HCT116 (cell line): Measurements from ENCODE around the gene NEU4. TPM values are rescaled to one million over a fixed set of nuclear protein-coding genes. Genes with fewer than 3 reads are reported as not detected.

Source experiments
- ATAC-seq: fragments of 200-7000 bp; cut with Tn5 transposase; 2 replicates; pipeline ENCODE4 v1.9.1; 2020; ENCODE audit warnings: mild to moderate bottlenecking, moderate library complexity
- BruUV-seq: library from RNA; stranded (reverse); fragments of 400-500 nt; replicated peaks from 2 replicates; lab custom pipeline; 2021; lab: Mats Ljungman, UMichigan
- CTCF ChIA-PET: fragments of 300-600 bp; sonication (Branson Sonifier 250); formaldehyde crosslinking; loops from one replicate; lab custom pipeline; 2021; ENCODE audit warnings: antibody characterized with exemption; lab: Charles Lee
- POLR2A ChIA-PET: fragments of 300-600, 350-600 bp; sonication (Branson Sonifier 250); formaldehyde crosslinking; loops from one replicate; lab custom pipeline; 2021; ENCODE audit warnings: antibody characterized with exemption; lab: Charles Lee
- RAD21 ChIA-PET, 2 experiments: fragments of 300-600 bp; sonication (Branson Sonifier 250); formaldehyde crosslinking; loops; one replicate each; lab custom pipeline; 2023; ENCODE audit warnings: low total read pairs in 2 of 2; ENCODE audit not compliant: uncharacterized antibody in 2 of 2, unreplicated experiment in 2 of 2, low non-redundant PET in 1 of 2; lab: Charles Lee
- DNase-seq: peaks from one replicate; pipeline ENCODE4 v3.0.0-alpha.2; 2010; ENCODE audit warnings: low read depth, low spot score
- H2AFZ ChIP-seq: fragments of 200-600 bp; shearing (Covaris generic), sonication (generic); 2 replicates; pipeline ENCODE4 v1.6.1; 2017; ENCODE audit warnings: low read depth, mixed run types, mixed read lengths, antibody characterized with exemption, low read length; ENCODE audit not compliant: poor library complexity, severe bottlenecking
- H3K27ac ChIP-seq: 2 replicates; pipeline ENCODE4 v1.5.1; 2012; ENCODE audit warnings: low read depth, low read length
- H3K27me3 ChIP-seq: fragments of 200-600 bp; sonication (generic); 2 replicates; pipeline ENCODE4 v1.6.1; 2016; ENCODE audit warnings: mixed run types, low read length, mixed read lengths; ENCODE audit not compliant: insufficient read depth
- H3K36me3 ChIP-seq, 2 experiments: fragments of 200-500 bp in 1 of 2; fragments of 200-600 bp in 1 of 2; sonication (Bioruptor generic) in 1 of 2; sonication (generic) in 1 of 2; 2 replicates each; pipeline versions ENCODE4 v1.5.1 to v1.6.1; 2014 to 2016; ENCODE audit warnings: low read length in 2 of 2, inconsistent platforms in 1 of 2, mixed read lengths in 1 of 2, mixed run types in 1 of 2; ENCODE audit not compliant: insufficient read depth in 2 of 2, control insufficient read depth in 1 of 2
- H3K4me1 ChIP-seq, 2 experiments: fragments of 200-600 bp in 1 of 2; sonication (generic) in 1 of 2; 2 replicates each; pipeline versions ENCODE4 v1.5.1 to v1.6.1; 2012 to 2017; ENCODE audit warnings: low read length in 2 of 2, inconsistent platforms in 1 of 2, mild to moderate bottlenecking in 1 of 2, mixed read lengths in 1 of 2, mixed run types in 1 of 2, moderate library complexity in 1 of 2; ENCODE audit not compliant: insufficient read depth in 2 of 2, control insufficient read depth in 1 of 2
- H3K4me2 ChIP-seq: fragments of 200-600 bp; sonication (generic); 2 replicates; pipeline ENCODE4 v1.6.1; 2017; ENCODE audit warnings: mixed run types, low read length, mixed read lengths
- H3K4me3 ChIP-seq, 2 experiments: fragments of 200-600 bp in 1 of 2; sonication (generic) in 1 of 2; replicated peaks in 1 of 2; 2 replicates each; pipeline ENCODE4 v1.5.1; 2011 to 2016; ENCODE audit warnings: low read length in 2 of 2, control low read depth in 1 of 2, low read depth in 1 of 2, mild to moderate bottlenecking in 1 of 2, mixed read lengths in 1 of 2, mixed run types in 1 of 2
- H3K79me2 ChIP-seq: fragments of 200-600 bp; sonication (generic); 2 replicates; pipeline ENCODE4 v1.6.1; 2017; ENCODE audit warnings: mild to moderate bottlenecking, mixed run types, low read length, moderate library complexity, mixed read lengths; ENCODE audit not compliant: insufficient read depth
- H3K9ac ChIP-seq: fragments of 200-600 bp; sonication (generic); 2 replicates; pipeline ENCODE4 v1.6.1; 2016; ENCODE audit warnings: low read length, mixed read lengths
- H3K9me2 ChIP-seq: fragments of 200-600 bp; sonication (generic), shearing (Covaris generic); 2 replicates; pipeline ENCODE4 v1.6.1; 2017; ENCODE audit warnings: mixed run types, mild to moderate bottlenecking, moderate library complexity; ENCODE audit not compliant: insufficient read depth
- H3K9me3 ChIP-seq, 2 experiments: fragments of 200-500 bp in 1 of 2; fragments of 200-600 bp in 1 of 2; sonication (Bioruptor generic) in 1 of 2; sonication (generic) in 1 of 2; 2 replicates each; pipeline ENCODE4 v1.6.1; 2014 to 2017; ENCODE audit warnings: low read length in 2 of 2, mixed read lengths in 2 of 2, inconsistent platforms in 1 of 2, low read depth in 1 of 2, mild to moderate bottlenecking in 1 of 2, mixed run types in 1 of 2, moderate library complexity in 1 of 2; ENCODE audit not compliant: control insufficient read depth in 1 of 2, insufficient read depth in 1 of 2
- H4K20me1 ChIP-seq: fragments of 200-600 bp; sonication (generic), shearing (Covaris generic); 2 replicates; pipeline ENCODE4 v1.6.1; 2017; ENCODE audit warnings: mixed run types, mild to moderate bottlenecking, moderate library complexity; ENCODE audit not compliant: insufficient read depth
- CBX3 ChIP-seq: IDR thresholded peaks from 2 replicates; pipeline ENCODE4 v1.6.1; 2012; ENCODE audit warnings: low read depth
- CEBPB ChIP-seq: IDR thresholded peaks from 2 replicates; pipeline ENCODE4 v1.6.1; 2012; ENCODE audit warnings: low read depth
- EGR1 ChIP-seq: IDR thresholded peaks from 2 replicates; pipeline ENCODE4 v1.6.1; 2012; ENCODE audit warnings: low read depth
- JUND ChIP-seq: IDR thresholded peaks from 2 replicates; pipeline ENCODE4 v1.6.1; 2012
- POLR2A ChIP-seq: IDR thresholded peaks from 2 replicates; pipeline ENCODE4 v1.7.0; 2011; ENCODE audit warnings: borderline replicate concordance; ENCODE audit not compliant: insufficient read depth, insufficient read length; ENCODE audit errors: extremely low read depth
- RAD21 ChIP-seq: IDR thresholded peaks from 2 replicates; pipeline ENCODE4 v1.6.1; 2012; ENCODE audit warnings: low read depth, mild to moderate bottlenecking
- SIN3A ChIP-seq: IDR thresholded peaks from 2 replicates; pipeline ENCODE4 v1.6.1; 2012; ENCODE audit warnings: low read depth
- SP1 ChIP-seq: IDR thresholded peaks from 2 replicates; pipeline ENCODE4 v1.6.1; 2012; ENCODE audit warnings: low read depth
- SRF ChIP-seq: IDR thresholded peaks from 2 replicates; pipeline ENCODE4 v1.6.1; 2012; ENCODE audit warnings: low read depth
- YY1 ChIP-seq: IDR thresholded peaks from 2 replicates; pipeline ENCODE4 v1.6.1; 2011; ENCODE audit warnings: low read length, low read depth, moderate library complexity, mild to moderate bottlenecking; ENCODE audit not compliant: insufficient replicate concordance; ENCODE audit errors: extremely low read depth
- intact Hi-C: fragments of 100-400 bp; cut with micrococcal nuclease; formaldehyde crosslinking; loops from 2 replicates; pipeline ENCODE4 v1.10.0; 2022
- total RNA-seq: library from RNA; stranded (reverse); gene quantifications from one replicate; pipeline ENCODE4 v1.2.1, GENCODE V29; 2021; ENCODE audit not compliant: unreplicated experiment
- TF ChIP-seq, protein P1 (sequence below): IDR thresholded peaks from 2 replicates; pipeline ENCODE4 v1.6.1; 2012
- TF ChIP-seq, protein P2 (sequence below): IDR thresholded peaks from 2 replicates; pipeline ENCODE4 v1.6.1; 2012; ENCODE audit warnings: low read depth
- TF ChIP-seq, protein P3 (sequence below): IDR thresholded peaks from 2 replicates; pipeline ENCODE4 v1.6.1; 2011; ENCODE audit warnings: mild to moderate bottlenecking, low read length, moderate library complexity; ENCODE audit not compliant: insufficient replicate concordance; ENCODE audit errors: extremely low read depth

The NEU4 gene
- total RNA-seq, 1 experiment from 2014 or later, result 0.34 TPM

DNA sequence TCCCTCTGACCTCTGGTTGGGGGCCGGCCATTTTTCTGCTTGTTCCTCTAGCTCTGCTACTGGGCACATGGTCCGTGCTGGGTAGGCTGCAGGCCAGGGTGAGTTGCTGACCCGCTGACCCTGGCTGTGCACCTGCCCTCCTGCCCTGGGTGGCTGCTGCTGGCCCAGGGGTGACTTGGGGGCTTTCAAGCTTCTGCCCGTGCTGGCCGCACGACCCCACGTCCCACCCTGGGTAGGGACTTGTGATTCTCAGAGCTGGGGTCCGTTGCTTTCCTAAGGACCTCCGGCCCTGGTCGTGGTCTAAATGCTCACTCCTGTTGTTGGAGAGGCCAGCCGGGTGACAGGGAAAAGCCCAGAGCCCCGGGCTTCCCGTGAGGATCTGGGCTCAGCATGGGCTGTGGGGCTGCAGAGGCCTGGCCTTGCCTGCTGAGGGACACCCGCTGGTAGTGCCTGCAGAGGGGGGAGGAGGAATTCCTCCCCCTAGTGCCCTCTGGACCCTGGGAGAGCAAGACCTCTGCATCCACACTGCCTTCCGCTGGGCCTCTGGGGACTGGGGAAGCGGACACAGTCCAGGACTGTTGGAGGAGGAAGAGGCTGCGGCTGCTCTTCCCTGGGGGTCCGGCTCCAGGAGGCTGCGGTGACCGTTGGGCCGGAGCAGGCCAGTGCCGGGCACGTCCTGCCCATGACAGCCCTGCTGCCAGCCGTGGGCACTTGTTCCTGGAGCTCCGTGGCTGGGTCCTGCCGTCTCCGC lies 38.6 kb upstream of the NEU4 start:
- H3K4me2 ChIP-seq, result no peak overlapping the region
- H3K4me1 ChIP-seq, result peaks cover 11 to 16% of the 10 kb centered on the region in 2 experiments
- no peak overlapping the region for H3K4me3 ChIP-seq
- H3K79me2 ChIP-seq, result no peaks in the 10 kb centered on the region
- intact Hi-C loops, result no loop called here
- ChIA-PET RAD21 (no interaction called here), POLR2A (no interaction called here), CTCF (no interaction called here)
- no peaks in the 10 kb centered on the region for H3K36me3 ChIP-seq
- H3K9ac ChIP-seq, result no peak overlapping the region
- no TSS peak for BruUV-seq
- no peak for TF ChIP-seq CEBPB
- no peak for TF ChIP-seq SRF
- no peak for TF ChIP-seq YY1
- TF ChIP-seq JUND, result no peak
- TF ChIP-seq POLR2A, result no peak
- TF ChIP-seq SP1, result no peak
- no peak for TF ChIP-seq EGR1
- TF ChIP-seq, protein P1, sequence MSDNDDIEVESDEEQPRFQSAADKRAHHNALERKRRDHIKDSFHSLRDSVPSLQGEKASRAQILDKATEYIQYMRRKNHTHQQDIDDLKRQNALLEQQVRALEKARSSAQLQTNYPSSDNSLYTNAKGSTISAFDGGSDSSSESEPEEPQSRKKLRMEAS, result no peak
- TF ChIP-seq, protein P2, sequence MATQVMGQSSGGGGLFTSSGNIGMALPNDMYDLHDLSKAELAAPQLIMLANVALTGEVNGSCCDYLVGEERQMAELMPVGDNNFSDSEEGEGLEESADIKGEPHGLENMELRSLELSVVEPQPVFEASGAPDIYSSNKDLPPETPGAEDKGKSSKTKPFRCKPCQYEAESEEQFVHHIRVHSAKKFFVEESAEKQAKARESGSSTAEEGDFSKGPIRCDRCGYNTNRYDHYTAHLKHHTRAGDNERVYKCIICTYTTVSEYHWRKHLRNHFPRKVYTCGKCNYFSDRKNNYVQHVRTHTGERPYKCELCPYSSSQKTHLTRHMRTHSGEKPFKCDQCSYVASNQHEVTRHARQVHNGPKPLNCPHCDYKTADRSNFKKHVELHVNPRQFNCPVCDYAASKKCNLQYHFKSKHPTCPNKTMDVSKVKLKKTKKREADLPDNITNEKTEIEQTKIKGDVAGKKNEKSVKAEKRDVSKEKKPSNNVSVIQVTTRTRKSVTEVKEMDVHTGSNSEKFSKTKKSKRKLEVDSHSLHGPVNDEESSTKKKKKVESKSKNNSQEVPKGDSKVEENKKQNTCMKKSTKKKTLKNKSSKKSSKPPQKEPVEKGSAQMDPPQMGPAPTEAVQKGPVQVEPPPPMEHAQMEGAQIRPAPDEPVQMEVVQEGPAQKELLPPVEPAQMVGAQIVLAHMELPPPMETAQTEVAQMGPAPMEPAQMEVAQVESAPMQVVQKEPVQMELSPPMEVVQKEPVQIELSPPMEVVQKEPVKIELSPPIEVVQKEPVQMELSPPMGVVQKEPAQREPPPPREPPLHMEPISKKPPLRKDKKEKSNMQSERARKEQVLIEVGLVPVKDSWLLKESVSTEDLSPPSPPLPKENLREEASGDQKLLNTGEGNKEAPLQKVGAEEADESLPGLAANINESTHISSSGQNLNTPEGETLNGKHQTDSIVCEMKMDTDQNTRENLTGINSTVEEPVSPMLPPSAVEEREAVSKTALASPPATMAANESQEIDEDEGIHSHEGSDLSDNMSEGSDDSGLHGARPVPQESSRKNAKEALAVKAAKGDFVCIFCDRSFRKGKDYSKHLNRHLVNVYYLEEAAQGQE, result no peak
- no peak for TF ChIP-seq RAD21
- TF ChIP-seq, protein P3, sequence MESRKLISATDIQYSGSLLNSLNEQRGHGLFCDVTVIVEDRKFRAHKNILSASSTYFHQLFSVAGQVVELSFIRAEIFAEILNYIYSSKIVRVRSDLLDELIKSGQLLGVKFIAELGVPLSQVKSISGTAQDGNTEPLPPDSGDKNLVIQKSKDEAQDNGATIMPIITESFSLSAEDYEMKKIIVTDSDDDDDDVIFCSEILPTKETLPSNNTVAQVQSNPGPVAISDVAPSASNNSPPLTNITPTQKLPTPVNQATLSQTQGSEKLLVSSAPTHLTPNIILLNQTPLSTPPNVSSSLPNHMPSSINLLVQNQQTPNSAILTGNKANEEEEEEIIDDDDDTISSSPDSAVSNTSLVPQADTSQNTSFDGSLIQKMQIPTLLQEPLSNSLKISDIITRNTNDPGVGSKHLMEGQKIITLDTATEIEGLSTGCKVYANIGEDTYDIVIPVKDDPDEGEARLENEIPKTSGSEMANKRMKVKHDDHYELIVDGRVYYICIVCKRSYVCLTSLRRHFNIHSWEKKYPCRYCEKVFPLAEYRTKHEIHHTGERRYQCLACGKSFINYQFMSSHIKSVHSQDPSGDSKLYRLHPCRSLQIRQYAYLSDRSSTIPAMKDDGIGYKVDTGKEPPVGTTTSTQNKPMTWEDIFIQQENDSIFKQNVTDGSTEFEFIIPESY, result no peak
- TF ChIP-seq SIN3A, result no peak
- TF ChIP-seq CBX3, result no peak
- no peaks in the 10 kb centered on the region for H4K20me1 ChIP-seq
- no peak overlapping the region for H2AFZ ChIP-seq
- H3K27me3 ChIP-seq, result no peaks in the 10 kb centered on the region
- ATAC-seq, result no peak
- H3K9me2 ChIP-seq, result no peaks in the 10 kb centered on the region
- no peaks in the 10 kb centered on the region for H3K9me3 ChIP-seq
- H3K27ac ChIP-seq, result no peak overlapping the region
- DNase-seq, result no peak
